ENCODE results near the gene ATP2C1.

Gene ATP2C1

DNA sequence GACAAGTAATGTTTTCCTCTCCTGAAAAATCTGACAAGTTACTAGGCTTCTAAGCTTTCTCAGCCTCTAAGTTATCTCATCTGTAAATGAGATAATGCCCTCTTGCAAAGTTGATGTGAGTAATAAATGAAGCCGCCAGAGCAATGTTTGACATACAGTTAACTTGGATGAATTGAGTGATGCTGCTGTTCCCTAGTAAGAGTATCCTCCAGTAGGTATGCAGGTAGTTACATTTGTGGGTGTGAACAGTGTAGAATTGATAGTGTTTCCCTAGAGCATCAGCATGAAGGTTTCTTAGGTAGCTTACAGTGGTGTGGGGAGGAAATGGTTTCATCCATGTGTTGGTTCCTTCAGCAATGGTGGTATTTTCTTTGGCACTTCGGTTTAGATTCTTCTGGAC is 3.4 kb downstream of the ATP2C1 start:
- no peak for DNase-seq

DNA sequence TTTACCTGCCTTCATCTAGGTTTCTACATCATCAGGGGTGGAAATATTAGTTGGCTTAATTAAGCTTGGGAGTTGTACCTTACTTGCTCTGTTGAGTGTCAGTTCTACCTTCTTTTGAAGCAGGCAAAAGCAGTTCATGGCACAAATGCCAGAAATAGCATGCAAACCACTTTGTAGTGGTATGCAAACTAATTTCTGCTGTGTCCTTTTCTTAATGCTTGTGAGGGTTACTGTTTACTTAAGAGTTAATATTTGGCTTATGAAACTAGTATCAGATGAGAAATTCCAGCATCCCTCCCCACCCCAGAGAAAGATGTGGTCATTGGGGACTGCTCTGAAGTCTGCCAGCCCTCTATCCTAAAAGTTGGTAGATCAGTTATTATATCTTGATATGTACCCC is 7.1 kb downstream of the ATP2C1 start:
- no peak for DNase-seq

DNA sequence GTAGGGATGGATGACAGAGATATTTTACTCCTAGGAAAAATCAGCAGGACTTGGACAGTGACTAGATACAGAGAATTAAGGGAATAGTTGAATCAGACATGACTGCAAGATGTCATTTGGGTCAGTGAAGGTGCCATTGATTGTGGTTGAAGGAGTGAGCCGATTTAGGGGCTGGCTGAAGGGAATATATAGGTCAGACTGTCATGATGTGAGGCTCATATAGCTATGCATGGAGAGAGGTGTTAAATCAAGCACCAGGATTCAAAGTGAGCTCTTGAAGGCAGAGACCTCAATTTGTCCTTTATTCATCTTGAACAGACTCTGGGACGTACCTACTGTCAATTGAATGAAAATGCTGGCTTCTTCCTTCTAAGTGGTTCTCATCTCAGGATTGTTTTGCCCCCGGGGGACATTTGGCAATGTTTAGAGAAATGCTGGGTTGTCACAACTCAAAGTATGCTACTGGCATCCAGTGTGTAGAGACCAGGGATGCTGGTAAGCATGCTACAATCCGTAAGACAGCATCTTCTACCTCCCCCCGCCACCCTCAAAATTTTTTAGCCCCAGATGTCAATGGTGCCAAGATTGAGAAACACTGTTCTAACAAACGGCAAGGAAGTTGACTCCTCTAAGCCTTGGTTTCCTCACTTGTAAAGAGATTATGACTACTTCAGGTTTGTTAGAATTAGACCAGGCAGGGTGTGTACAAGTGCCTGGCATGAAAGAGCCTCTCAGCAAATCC is 7.8 kb downstream of the ATP2C1 start:
- no peak for DNase-seq

DNA sequence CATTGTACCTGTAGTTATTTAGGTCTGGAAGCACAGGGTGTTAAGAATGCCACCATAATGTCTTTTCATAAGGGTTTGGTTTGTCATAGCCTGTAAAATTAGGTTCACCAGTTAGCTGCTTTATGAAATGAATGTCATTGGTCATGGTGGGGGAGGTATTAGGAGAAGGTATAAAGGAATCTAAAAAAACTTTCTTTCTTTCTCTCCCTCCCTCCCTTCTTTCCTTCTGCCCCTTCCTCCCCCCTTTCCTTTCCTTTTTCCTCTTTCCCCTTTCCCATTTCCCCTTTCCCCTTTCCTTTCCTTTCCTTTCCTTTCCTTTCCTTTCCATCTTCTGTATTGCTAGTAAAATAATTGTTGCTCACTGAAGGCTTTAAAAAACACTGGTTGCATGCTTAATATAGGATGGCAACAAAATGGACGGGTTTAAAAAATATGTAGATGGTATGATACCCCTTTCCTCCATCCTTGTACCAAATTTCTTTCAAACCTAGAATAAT is 9.6 kb downstream of the ATP2C1 start:
- DNase-seq, result no peak

DNA sequence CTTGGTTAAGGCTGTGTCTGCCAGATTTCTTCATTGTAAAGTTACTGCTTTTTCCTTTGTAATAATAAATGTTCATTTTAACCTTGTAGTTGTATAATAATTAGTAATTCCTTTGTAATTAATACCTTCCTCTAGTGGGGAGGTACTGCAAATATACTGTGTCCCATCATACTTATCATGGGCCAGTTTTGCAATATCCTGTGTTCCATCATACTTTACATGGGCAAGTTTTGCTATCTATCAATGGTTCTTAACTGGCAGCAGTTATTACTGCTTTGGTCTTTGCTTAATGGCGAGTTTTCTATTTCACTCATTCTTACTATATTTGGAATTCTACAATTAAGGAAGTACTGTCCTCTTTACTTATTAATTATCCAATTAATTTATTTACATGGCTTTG is 10.6 kb downstream of the ATP2C1 start:
- DNase-seq, result no peak

DNA sequence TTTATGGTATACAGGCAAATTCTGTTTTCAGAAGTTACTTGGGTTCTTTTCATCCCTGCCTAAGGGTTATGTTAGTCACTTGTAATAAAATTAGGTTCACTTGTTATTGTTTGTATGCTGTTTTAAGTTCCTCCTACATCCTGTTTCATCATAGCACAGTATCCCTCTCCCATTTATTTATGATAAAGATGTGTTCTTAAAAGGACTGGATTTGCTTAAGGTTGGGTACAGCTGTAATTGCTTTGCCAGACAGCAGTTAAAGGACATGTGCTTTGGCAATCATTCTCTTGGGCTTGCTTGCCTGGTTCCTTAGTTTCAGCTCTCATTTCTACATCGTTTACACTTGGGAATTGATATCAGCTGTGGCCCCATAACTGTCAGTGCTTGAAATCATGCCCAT is 11.7 kb downstream of the ATP2C1 start:
- DNase-seq, result no peak

DNA sequence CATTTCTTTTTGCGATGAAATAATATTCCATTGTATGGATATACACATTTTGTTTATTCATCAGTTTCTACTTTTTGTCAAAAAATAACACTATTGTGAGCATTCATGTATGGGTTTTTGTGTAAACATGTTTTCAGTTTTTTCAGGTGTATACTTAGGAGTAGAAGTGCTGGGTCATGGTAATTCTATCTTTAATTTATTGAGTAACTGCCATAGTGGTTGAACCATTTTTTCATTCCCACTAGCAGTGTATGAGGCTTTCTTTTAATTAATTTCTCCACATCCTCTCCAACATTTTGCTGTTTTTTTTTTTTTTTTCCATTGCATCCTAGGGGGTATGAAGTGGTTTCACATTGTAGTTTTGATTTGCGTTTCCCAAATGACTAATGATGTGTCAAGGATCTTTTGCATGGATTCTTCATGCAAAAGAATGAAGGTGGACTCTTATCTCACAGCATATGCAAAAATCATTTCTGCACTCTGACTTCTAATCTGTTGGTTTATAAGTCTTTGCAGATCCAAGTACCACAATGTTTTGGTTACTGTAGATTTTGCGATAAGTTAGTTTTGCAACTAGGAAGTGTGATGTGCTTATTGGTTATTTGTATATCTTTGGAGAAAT is 12.6 kb downstream of the ATP2C1 start:
- no peak for DNase-seq

DNA sequence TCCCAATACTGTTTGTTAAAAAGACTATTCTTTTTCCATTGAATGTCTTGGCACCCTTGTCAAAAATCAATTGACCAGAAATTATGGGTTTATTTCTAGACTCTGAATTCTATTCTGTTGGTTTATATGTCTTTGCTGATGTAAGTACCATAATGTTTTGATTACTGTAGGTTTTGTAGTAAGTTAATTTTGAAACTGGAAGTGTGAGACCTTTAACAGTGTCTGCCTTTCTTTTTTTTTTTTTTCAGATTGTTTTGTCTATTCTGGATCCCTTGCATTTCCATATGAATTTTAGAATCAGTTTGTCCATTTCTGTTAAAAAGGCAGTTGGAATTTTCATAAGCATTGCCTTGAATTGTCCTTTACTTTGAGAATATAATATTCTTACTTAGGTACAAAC is 13.6 kb downstream of the ATP2C1 start:
- DNase-seq, result no peak

DNA sequence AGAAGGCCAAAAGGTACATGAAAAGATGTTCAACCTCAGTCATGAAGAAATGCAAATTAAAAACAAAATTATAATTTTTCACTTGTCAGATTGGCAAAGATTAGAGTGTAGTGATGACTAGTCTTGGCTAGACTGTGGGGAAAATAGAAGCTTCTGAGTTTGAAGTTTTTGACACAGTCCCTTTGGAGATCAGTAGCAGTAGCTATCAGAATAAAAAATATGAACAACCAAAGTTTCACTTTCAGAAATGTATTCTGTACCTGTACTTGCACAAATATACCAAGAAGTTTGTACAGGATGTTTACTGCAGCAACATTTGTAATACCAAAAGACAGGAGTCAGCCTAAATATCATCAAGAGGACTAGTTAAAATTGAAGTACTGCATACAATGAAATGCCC is 14.1 kb downstream of the ATP2C1 start:
- no peak for DNase-seq

DNA sequence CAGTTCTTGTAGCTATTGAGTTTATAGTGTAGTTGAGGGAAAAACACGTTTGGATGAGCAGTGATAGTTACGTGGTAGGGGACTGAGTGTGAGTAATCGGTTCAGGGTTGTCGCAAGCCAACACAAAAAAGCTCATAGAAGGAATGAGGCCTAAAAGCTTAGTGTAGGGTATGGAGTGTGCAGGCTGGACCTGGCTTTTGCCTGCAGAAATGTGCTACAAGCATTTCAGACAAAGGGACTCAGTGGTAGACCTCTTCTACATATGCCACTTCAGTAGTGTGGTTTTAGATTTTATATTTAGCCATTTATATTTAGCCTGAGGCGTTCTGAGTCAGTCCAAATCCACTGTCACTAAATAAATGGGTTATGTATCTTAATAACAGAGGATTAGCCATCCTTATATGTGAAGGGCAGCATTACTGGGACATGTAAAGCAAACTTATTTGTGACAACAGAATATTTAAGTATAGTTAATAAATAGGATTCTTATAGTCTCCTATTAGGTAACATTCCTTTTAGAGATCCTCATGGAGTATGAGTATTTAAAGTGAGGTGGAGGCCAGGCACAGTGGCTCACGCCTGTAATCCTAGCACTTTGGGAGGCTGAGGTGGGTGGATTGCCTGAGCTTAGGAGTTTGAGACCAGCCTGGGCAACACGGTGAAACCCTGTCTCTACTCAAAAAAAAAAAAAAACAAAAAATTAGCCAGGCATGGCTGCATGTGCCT is 21.8 kb downstream of the ATP2C1 start:
- DNase-seq, result no peak

DNA sequence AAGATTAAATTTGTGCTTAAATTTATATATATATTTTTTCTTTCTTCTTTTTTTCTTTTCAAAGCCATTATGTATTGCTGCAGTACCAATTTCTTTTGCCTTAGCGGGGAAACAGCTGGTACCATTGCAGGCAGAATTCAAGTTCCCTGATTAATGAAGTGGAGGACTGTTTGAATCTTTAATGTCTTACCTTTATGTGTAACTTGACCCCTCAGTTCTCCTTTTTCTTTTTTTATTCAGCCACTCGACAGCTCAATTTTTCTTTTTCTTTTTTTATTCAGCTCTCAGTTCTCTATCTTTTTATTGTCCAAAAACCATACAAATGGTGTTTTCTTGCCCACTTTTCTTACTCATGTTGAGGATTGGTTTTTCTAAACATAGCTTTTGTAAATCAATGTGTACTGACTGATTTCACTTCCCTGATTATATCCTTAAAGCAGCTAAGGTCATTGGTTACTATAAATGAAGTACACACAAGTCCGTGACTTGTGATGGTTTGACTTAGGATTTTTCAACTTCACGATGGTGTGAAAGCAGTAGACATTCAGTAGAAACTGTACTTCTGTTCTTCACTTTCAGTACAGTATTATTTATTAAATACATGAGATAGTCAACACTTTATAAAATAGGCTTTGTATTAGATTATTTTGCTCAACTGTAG is 22.8 kb downstream of the ATP2C1 start:
- no peak for DNase-seq

DNA sequence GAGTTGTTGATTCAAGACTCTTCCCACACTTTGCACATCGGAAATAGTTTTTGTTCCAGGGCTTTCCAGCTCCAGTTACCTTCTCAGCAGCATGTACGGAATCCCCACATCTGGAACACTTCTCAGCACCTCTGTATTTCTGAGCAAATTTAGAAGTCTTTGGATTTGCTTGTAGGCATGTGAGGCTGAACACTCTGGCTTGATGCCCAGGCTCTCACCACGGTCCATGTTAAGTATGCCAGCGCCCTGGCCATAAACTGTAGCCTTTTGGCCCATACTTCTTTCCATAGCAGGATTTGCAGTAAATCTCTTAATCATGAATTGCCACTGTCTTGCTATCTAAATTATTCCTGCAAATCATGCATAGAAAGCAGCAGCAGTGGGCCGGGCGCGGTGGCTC is 24.4 kb downstream of the ATP2C1 start:
- DNase-seq, result no peak

DNA sequence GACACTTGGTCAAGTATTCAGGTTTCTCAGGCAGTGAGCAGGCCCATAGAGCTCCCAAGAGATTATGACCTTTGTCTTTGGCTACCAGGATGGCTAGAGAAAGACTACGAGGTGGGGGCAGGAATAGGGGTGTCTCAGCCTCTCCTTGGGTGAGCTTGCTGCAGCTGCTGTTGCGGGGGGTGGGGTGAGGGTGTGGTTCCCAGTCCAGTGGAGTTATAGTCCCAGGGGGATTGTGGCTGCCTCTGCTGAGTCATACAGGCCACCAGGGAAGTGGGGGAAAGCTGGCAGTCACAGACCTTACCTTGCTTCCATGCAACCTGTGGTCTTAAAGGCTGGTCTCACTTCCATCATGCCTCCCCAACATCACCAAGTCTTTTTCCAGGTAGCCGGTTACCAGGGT is 31.7 kb downstream of the ATP2C1 start:
- no peak for DNase-seq

DNA sequence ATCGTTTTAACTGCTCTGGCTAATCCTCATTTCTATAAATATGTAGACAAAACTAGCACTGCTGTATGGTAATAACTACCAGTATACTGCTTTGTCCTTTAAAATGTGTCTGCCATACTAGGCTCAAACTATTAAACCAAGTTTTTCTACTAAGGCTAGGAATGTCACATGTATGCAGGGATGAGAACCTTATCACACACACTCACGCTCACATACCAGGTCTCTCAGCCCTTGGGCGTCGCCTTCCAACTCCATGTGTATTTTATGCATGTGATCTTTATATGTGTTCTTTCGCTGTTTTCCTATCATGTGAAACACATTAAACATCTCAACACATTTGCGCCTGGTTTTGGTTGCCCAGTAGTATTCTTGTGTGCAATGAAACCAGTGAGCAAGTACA is 32.6 kb downstream of the ATP2C1 start:
- DNase-seq, result no peak

DNA sequence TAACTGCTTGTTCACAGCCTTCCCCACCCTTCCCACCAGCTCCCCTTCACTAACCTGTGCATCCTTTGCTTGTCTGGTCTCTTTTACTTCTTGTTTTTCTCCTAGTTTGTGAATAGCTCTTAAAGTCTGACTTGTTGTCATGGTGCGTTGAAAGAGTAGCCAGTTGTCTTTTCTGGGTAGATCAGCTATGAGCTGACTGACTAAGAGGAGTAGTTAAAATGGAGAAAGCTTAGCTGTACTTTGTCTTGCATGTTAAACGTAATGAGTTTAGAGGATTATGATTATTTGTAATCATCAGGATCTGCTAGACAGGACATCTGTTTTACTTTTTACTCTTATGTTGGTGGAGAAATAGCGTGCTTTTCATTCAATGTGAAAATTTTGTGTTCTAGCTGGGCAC is 35.9 kb downstream of the ATP2C1 start:
- DNase-seq, result no peak

DNA sequence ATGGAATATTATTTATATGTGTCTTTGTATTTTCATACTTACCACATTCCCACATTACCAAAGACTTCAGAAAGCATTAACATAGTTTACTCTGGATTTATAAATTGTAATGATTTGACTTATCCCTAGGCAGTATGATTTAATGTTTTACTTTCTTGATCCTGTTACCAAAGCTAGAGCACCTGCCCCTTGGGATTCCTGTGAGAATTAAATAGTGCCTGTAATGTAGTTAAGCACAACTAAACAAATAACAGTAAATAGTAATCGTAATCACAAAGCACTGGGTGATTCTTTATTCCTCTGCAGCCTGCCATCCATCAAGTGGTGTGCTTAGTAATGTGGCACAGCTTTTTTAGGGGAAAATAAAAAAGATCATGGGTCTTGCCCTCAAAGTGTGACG is 39.1 kb downstream of the ATP2C1 start:
- DNase-seq, result no peak

DNA sequence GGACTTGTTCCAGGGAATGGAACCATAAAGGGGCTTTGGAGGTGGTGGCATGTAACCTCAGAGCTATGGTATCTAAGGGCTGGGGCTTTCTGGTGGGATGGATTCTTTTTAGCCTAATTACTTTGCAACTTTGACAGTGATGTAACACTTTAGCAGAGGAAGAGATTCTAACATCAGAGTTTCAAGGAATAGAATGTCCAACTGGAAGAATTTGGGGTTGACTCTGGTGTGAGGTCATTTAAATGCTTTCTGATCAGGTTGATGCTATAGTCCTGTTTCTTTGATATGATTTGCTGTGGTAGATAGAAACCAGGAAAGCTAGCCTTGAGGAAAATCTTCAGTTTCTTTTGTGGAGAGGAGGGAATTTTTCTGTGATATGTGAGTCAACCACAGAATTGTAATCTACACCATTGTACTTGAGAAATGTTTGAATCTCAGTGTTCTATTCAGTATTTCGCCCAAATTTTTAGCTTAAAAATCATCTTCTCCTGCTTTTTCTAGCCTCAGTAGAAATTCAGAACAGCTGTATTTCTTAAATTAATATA is 40.0 kb downstream of the ATP2C1 start:
- DNase-seq, result no peak

DNA sequence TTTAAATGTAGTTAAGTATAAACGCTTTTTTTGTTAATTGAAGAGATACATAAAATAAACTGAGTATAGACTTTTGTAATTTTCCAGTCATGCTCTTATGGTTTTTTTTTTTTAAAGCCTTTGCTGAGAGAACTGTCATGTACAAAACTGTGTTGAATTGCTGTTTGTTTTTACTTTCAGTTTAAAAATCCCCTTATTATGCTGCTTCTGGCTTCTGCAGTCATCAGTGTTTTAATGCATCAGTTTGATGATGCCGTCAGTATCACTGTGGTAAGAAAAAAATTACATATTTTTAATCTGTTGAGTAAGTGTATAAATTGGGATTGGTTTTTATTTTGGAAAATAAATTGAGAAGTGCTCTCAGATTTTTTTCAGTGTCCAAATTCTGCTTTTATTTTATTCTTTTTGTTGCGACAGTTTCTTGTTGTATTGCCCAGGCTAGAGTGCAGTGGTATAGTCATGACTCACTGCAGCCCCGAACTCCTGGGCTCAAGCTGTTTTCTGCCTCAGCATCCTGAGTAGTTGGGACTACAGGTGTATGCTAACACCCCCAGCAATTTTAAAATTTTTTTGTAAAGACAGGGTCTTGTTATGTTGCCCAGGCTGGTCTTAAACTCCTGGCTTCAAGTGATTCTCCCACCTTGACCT is 40.7 kb downstream of the ATP2C1 start:
- DNase-seq, result no peak

DNA sequence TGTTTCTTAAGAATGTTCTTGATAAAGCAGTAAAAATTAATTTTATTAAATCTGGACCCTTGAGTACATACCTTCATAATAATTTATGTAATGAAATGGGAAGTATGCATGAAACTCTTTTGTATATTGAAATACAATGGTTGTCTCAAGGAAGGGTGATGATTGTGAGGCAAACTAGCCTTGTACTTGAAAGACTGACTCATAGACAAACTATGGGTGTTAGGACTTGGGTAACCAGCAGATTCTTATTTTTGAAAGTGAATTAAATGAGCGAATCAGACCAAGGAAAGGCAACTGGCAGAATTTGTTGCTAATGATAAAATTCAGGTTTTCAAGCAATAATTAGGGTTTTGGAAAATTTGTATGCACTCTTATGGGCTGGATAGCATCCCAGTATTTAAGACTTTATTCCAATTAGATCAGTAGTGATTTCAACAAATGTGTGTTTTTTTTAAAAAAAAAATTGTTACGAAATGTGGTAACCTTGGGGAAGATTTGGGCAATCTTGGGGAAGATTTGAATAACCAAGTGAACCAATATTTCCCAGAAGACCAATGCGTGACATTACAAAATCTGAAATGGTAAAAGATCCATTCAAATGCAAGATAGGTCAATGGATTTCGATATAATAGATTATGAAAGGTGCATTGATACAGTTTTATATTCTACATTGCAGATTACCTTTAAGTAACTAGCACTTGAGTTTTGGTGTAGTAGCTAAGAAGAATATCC is 42.0 kb downstream of the ATP2C1 start:
- no peak for DNase-seq

DNA sequence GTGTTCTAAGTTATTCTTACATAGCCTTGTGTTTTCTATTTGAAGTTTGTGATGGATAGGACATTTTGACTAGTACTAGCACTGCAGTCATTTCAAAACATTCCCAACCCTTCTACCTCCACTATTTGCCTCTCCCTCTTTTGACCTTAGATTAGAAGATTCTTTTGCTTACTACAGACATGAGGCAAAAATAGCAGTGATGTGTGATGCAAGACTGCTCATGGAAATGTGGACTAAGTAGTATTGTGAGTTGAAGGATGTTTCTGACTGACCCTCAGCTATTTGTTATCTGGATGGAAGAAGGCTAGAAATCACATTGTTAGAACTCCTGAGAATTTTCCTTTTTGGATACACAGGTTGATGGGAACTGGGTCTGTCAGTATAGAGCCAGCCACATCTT is 45.9 kb downstream of the ATP2C1 start:
- no peak for DNase-seq

DNA sequence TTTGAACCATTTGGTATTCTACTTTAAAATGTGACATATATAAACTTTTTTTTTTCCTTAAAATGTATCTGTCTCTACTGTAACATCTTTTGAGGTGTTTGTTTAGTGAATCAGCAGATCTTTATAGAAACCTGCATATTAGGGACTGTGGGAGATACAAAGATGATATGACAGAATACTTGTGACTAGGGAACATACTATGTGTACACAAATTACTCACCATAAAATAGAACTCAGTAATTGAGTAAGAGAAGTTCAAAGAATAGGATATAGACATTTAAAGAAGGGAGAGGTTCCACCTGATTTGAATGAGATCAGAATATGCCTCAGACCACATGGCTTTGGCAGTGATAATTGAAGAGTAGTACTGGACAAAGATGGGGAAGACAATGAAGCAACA is 47.9 kb downstream of the ATP2C1 start:
- DNase-seq, result no peak

DNA sequence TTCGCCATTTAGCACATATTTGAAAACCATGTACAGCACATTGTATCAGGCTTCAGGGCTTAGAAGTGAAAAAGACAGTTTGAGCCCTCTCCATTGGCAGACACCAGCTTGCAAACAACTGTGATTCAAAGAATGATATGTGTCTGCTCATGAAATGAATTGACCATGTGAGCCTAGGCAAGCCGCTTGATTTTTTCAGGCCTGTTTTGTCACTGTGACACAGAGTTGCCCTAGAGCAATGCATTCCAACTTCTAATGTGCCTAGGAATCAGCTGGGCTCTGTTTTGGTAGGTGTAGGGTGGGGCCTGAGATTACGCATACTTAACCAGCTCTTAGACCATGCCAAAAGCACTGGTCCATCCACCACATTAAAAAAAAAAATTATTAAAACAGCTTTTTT is 53.0 kb downstream of the ATP2C1 start:
- no peak for DNase-seq
